ENCODE data around the gene TAB3.
A peak's percentile ranks its signal among the peaks of the same experiment; 100 is the strongest.

Gene TAB3

GRCh38 chrX:30887288-30887687, 1.8 kb downstream of the TAB3 start:
- no peak for DNase-seq (ENCODE audit: low spot score)

GRCh38 chrX:30885136-30885535, 3.9 kb downstream of the TAB3 start:
- no peak for DNase-seq (ENCODE audit: low spot score)

GRCh38 chrX:30883138-30883537, 5.9 kb downstream of the TAB3 start:
- DNase-seq (ENCODE audit: low spot score): no peak

- no peak for DNase-seq (ENCODE audit: low spot score)
Observed at GRCh38 chrX:30881797-30882196, 7.3 kb downstream of the TAB3 start.

- DNase-seq (ENCODE audit: low spot score): no peak
Observed at GRCh38 chrX:30881390-30881789, 7.7 kb downstream of the TAB3 start.

- no peak for DNase-seq (ENCODE audit: low spot score)
Observed at GRCh38 chrX:30880058-30880457, 9.0 kb downstream of the TAB3 start.

GRCh38 chrX:30876367-30876766, 12.7 kb downstream of the TAB3 start:
- DNase-seq (ENCODE audit: low spot score): no peak

- DNase-seq (ENCODE audit: low spot score): no peak
Observed at GRCh38 chrX:30875957-30876356, 13.1 kb downstream of the TAB3 start.

GRCh38 chrX:30874851-30875250, 14.2 kb downstream of the TAB3 start:
- DNase-seq (ENCODE audit: low spot score): no peak

- DNase-seq (ENCODE audit: low spot score): no peak
Observed at GRCh38 chrX:30870572-30870971, 18.5 kb downstream of the TAB3 start.

GRCh38 chrX:30865612-30866011, 23.4 kb downstream of the TAB3 start:
- DNase-seq (ENCODE audit: low spot score): no peak

- DNase-seq (ENCODE audit: low spot score): no peak
Observed at GRCh38 chrX:30865015-30865414, 24.0 kb downstream of the TAB3 start.

- DNase-seq (ENCODE audit: low spot score): no peak
Observed at GRCh38 chrX:30864383-30864785, 24.7 kb downstream of the TAB3 start.

GRCh38 chrX:30863974-30864373, 25.1 kb downstream of the TAB3 start:
- DNase-seq (ENCODE audit: low spot score): no peak

- DNase-seq (ENCODE audit: low spot score): no peak
Observed at GRCh38 chrX:30858098-30858497, 31.0 kb downstream of the TAB3 start.

- no peak for DNase-seq (ENCODE audit: low spot score)
Observed at GRCh38 chrX:30851449-30851848, 37.6 kb downstream of the TAB3 start.

- DNase-seq (ENCODE audit: low spot score): no peak
Observed at GRCh38 chrX:30835373-30835772, 53.7 kb downstream of the TAB3 start.

- DNase-seq (ENCODE audit: low spot score): no peak
Observed at GRCh38 chrX:30833896-30834295, 55.2 kb downstream of the TAB3 start.

- DNase-seq (ENCODE audit: low spot score): no peak
Observed at GRCh38 chrX:30831082-30831481, 58.0 kb downstream of the TAB3 start.

GRCh38 chrX:30830326-30830943, 58.6 kb downstream of the TAB3 start:
- no peak for DNase-seq (ENCODE audit: low spot score)

- no peak for DNase-seq (ENCODE audit: low spot score)
Observed at GRCh38 chrX:30824275-30824674, 64.8 kb downstream of the TAB3 start.

- no peak for DNase-seq (ENCODE audit: low spot score)
Observed at GRCh38 chrX:30822764-30823163, 66.3 kb downstream of the TAB3 start.

- DNase-seq (ENCODE audit: low spot score): peak; percentile 6
Observed at GRCh38 chrX:30822068-30822681, 66.9 kb downstream of the TAB3 start.

GRCh38 chrX:30821116-30821515, 67.9 kb downstream of the TAB3 start:
- no peak for DNase-seq (ENCODE audit: low spot score)

Measured in COLO829 (cell line).